Endothelial cell of umbilical vein (primary cell): ENCODE results near the gene MAP6D1. TPM values are rescaled to one million over a fixed set of nuclear protein-coding genes. Genes with fewer than 3 reads are reported as not detected.

Experiments
- BruUV-seq: library from RNA; stranded (reverse); fragments of 400-500 nt; replicated peaks from 2 replicates; lab custom pipeline; 2021; lab: Mats Ljungman, UMichigan
- CTCF ChIA-PET: fragments of 300-600, 350-600 bp; sonication (Branson Sonifier 250); formaldehyde crosslinking; loops from one replicate; lab custom pipeline; 2021; ENCODE audit warnings: antibody characterized with exemption, inconsistent platforms; lab: Charles Lee
- POLR2A ChIA-PET: fragments of 300-600, 350-600 bp; sonication (Branson Sonifier 250); formaldehyde crosslinking; loops from one replicate; lab custom pipeline; 2021; ENCODE audit warnings: antibody characterized with exemption, inconsistent platforms; lab: Charles Lee
- DNase-seq: peaks from one replicate; pipeline ENCODE4 v3.0.0-alpha.2; 2011; ENCODE audit warnings: low read depth, low spot score
- FAIRE-seq: peaks from 2 replicates; lab custom pipeline; 2011; peaks lifted over from hg19 to GRCh38; lab: Jason Lieb, UNC
- H2AFZ ChIP-seq: 2 replicates; pipeline ENCODE4 v1.6.0; 2012; ENCODE audit warnings: low read depth, low read length, control low read depth, inconsistent platforms
- H3K27ac ChIP-seq: 2 replicates; pipeline ENCODE4 v1.5.1; 2011; ENCODE audit warnings: low read depth, mild to moderate bottlenecking, control low read depth, low read length, moderate library complexity; ENCODE audit not compliant: insufficient read depth
- H3K27me3 ChIP-seq, 2 experiments: 2 replicates each; pipeline versions ENCODE4 v1.6.0 to v1.6.1; 2011; ENCODE audit warnings: low read length in 2 of 2, mixed read lengths in 1 of 2; ENCODE audit not compliant: control insufficient read depth in 2 of 2, insufficient read depth in 2 of 2
- H3K36me3 ChIP-seq, 2 experiments: 2 replicates in 1 of 2; 3 replicates in 1 of 2; pipeline ENCODE4 v1.5.1; 2011; ENCODE audit warnings: low read length in 2 of 2, mild to moderate bottlenecking in 1 of 2, moderate library complexity in 1 of 2; ENCODE audit not compliant: control insufficient read depth in 2 of 2, insufficient read depth in 2 of 2; ENCODE audit errors: extremely low read depth in 1 of 2
- H3K4me1 ChIP-seq: 3 replicates; pipeline ENCODE4 v1.5.1; 2011; ENCODE audit warnings: mild to moderate bottlenecking, low read length; ENCODE audit not compliant: control insufficient read depth, insufficient read depth; ENCODE audit errors: extremely low read depth
- H3K4me2 ChIP-seq: 2 replicates; pipeline ENCODE4 v1.6.1; 2011; ENCODE audit warnings: low read length, control low read depth, mixed read lengths; ENCODE audit not compliant: insufficient read depth
- H3K4me3 ChIP-seq, 3 experiments: fragments of 200-600 bp in 1 of 3; sonication (generic), shearing (Covaris generic) in 1 of 3; replicated peaks in 1 of 3; 2 replicates each; pipeline ENCODE4 v1.5.1; 2011 to 2016; ENCODE audit warnings: control low read depth in 3 of 3, low read length in 3 of 3, mild to moderate bottlenecking in 2 of 3, inconsistent platforms in 1 of 3, low read depth in 1 of 3, moderate library complexity in 1 of 3; ENCODE audit not compliant: insufficient read depth in 1 of 3
- H3K79me2 ChIP-seq: 2 replicates; pipeline ENCODE4 v1.6.0; 2012; ENCODE audit warnings: low read length, inconsistent platforms; ENCODE audit not compliant: control insufficient read depth, insufficient read depth
- H3K9ac ChIP-seq: replicated peaks from 2 replicates; pipeline ENCODE3; 2011; ENCODE audit warnings: low read length, control low read depth; ENCODE audit not compliant: insufficient read depth; ENCODE audit errors: extremely low read depth
- H3K9me1 ChIP-seq: replicated peaks from 3 replicates; pipeline ENCODE4 v1.6.0; 2011; ENCODE audit warnings: mild to moderate bottlenecking, low read length; ENCODE audit not compliant: control insufficient read depth, insufficient read depth; ENCODE audit errors: extremely low read depth
- H3K9me3 ChIP-seq: replicated peaks from 2 replicates; pipeline ENCODE4 v1.5.1; 2012; ENCODE audit warnings: low read length, inconsistent platforms; ENCODE audit not compliant: control insufficient read depth, insufficient read depth
- H4K20me1 ChIP-seq: replicated peaks from 2 replicates; pipeline ENCODE3; 2011; ENCODE audit warnings: mild to moderate bottlenecking, low read length; ENCODE audit not compliant: control insufficient read depth, insufficient read depth; ENCODE audit errors: extremely low read depth
- CTCF ChIP-seq, 2 donors: IDR thresholded peaks; 1 replicate in 1 of 2; 2 replicates in 1 of 2; pipeline ENCODE4 v1.5.1; 2011; ENCODE audit warnings: low read length in 2 of 2, mild to moderate bottlenecking in 2 of 2, moderate library complexity in 2 of 2, control low read depth in 1 of 2, inconsistent platforms in 1 of 2, low read depth in 1 of 2; ENCODE audit not compliant: insufficient read depth in 1 of 2; ENCODE audit errors: extremely low read depth in 1 of 2
- EZH2 ChIP-seq: IDR thresholded peaks from 2 replicates; pipeline ENCODE4 v1.6.1; 2012; ENCODE audit warnings: borderline replicate concordance, low read depth, mild to moderate bottlenecking, moderate library complexity, low read length, inconsistent platforms; ENCODE audit not compliant: severe bottlenecking
- FOS ChIP-seq: IDR thresholded peaks from 2 replicates; pipeline ENCODE4 v1.6.1; 2011; ENCODE audit warnings: mild to moderate bottlenecking, low read length, moderate library complexity, borderline replicate concordance; ENCODE audit not compliant: insufficient read depth
- GATA2 ChIP-seq: IDR thresholded peaks from 2 replicates; pipeline ENCODE4 v1.7.0; 2011; ENCODE audit warnings: low read depth, mild to moderate bottlenecking, moderate library complexity, mixed read lengths, low read length; ENCODE audit not compliant: insufficient read length, insufficient read depth
- JUN ChIP-seq: IDR thresholded peaks from 2 replicates; pipeline ENCODE4 v1.6.1; 2011; ENCODE audit warnings: borderline replicate concordance, low read depth; ENCODE audit not compliant: insufficient read length, insufficient read depth
- MAX ChIP-seq: IDR thresholded peaks from 2 replicates; pipeline ENCODE4 v1.6.1; 2011; ENCODE audit not compliant: insufficient read depth, insufficient read length
- MYC ChIP-seq: IDR thresholded peaks from one replicate; pipeline ENCODE4 v1.6.1; 2011; ENCODE audit warnings: mild to moderate bottlenecking, low read depth, low read length
- POLR2A ChIP-seq: IDR thresholded peaks from 2 replicates; pipeline ENCODE4 v1.6.1; 2012; ENCODE audit warnings: low read depth, mild to moderate bottlenecking, control low read depth, low read length
- POLR2AphosphoS5 ChIP-seq: IDR thresholded peaks from 2 replicates; pipeline ENCODE4 v1.6.1; 2012; ENCODE audit warnings: low read depth, mild to moderate bottlenecking, control low read depth, low read length, moderate library complexity; ENCODE audit not compliant: insufficient read depth
- dilution Hi-C: fragments of 300-500 bp; cut with MboI; formaldehyde crosslinking; loops from one replicate; pipeline ENCODE4 v1.15.0; 2019; ENCODE audit warnings: low sequenced_read_pairs; ENCODE audit not compliant: extremely low pct_ligation_motif_present
- intact Hi-C: fragments of 100-400 bp; cut with micrococcal nuclease; formaldehyde crosslinking; loops from one replicate; pipeline ENCODE4 v1.10.0; 2022
- polyA plus RNA-seq, 4 experiments: library from polyadenylated mRNA; depleted of rRNA in 3 of 4; stranded (reverse) in 3 of 4; unstranded in 1 of 4; fragments of >200 nt; gene quantifications; 2 replicates each; pipeline versions ENCODE4 v1.2.1 to v1.2.3, GENCODE V29; 2011 to 2012; ENCODE audit warnings: missing spikeins in 1 of 4
- total RNA-seq: library from RNA; stranded (reverse); gene quantifications from 2 replicates; pipeline ENCODE4 v1.2.3, GENCODE V29; 2021

The MAP6D1 gene
- total and polyA plus RNA-seq, 2 donors (not counting 3 experiments of a cell fraction or from before 2014, with no cell fraction given) = 2.4 to 3.5 TPM

GRCh38 chr3:183807209-183807728, 18.1 kb downstream of the MAP6D1 start:
- ChIA-PET POLR2A (no interaction called here), CTCF (no interaction called here)
- Histone ChIP-seq H3K9ac (no peak overlapping the region), H3K4me1 (no peaks in the 10 kb centered on the region), H3K27me3 (no peaks in the 10 kb centered on the region), H3K4me3 (no peak overlapping the region), H2AFZ (no peak overlapping the region), H3K27ac (no peak overlapping the region), H3K36me3 (peaks cover 35 to 60% of the 10 kb centered on the region in 2 experiments), H3K9me3 (no peaks in the 10 kb centered on the region), H4K20me1 (no peaks in the 10 kb centered on the region), H3K9me1 (no peaks in the 10 kb centered on the region), H3K4me2 (no peak overlapping the region), H3K79me2 (no peaks in the 10 kb centered on the region)
- TF ChIP-seq JUN (no peak), CTCF (IDR thresholded peaks at IDR 0.05; ENCODE audit: extremely low read depth in 1 of 2, insufficient read depth in 1 of 2, low read depth in 1 of 2, low read length in 2 of 2) (no peak), POLR2A (no peak), GATA2 (no peak), MAX (no peak), POLR2AphosphoS5 (no peak), EZH2 (no peak), MYC (no peak), FOS (no peak)
- dilution Hi-C loops (no loop called here), intact Hi-C loops (no loop called here)
- no peak for FAIRE-seq
- no TSS peak for BruUV-seq
- DNase-seq = no peak
